Suprapubic skin (tissue), 4 donors: ENCODE results near the gene EXOSC10.

ENCODE experiments used
- CTCF ChIP-seq, 2 donors: fragments of 200-600 bp in 1 of 2; fragments of 450-650 bp in 1 of 2; sonication (generic) in 1 of 2; IDR thresholded peaks; one replicate each; pipeline ENCODE4 v1.5.1; 2016 to 2019; ENCODE audit warnings: antibody characterized with exemption in 2 of 2, mild to moderate bottlenecking in 1 of 2, moderate library complexity in 1 of 2
- EP300 ChIP-seq: sonication (generic); formaldehyde crosslinking; IDR thresholded peaks from one replicate; pipeline ENCODE4 v1.6.1; 2017; ENCODE audit warnings: antibody characterized with exemption
- POLR2A ChIP-seq, 2 donors: fragments of 450-650 bp; IDR thresholded peaks; one replicate each; pipeline ENCODE4 v1.6.1; 2017; ENCODE audit warnings: antibody characterized with exemption in 2 of 2, mild to moderate bottlenecking in 2 of 2, moderate library complexity in 2 of 2
- POLR2AphosphoS5 ChIP-seq, 3 donors: sonication (generic); formaldehyde crosslinking; IDR thresholded peaks; one replicate each; pipeline ENCODE4 v1.6.1; 2017; ENCODE audit warnings: antibody characterized with exemption in 3 of 3

GRCh38 chr1:11144570-11145256, 45.0 kb upstream of the EXOSC10 start:
- no peak for TF ChIP-seq CTCF (IDR thresholded peaks at IDR 0.05)
- no peak for TF ChIP-seq POLR2AphosphoS5 (IDR thresholded peaks at IDR 0.05)
- TF ChIP-seq EP300, result no peak
- no peak for TF ChIP-seq POLR2A (IDR thresholded peaks at IDR 0.05)
